GM03348 (cell line): ENCODE results near the gene ZNF33A.
A peak's percentile ranks its signal among the peaks of the same experiment; 100 is the strongest.
"Not testable (repeated sequence)": the region's sequence is repeated elsewhere in the genome, so short reads cannot be mapped to it uniquely, and the experiment has no call there.

Experiments
- DNase-seq: peaks from one replicate; pipeline ENCODE4 v3.0.0; 2012; ENCODE audit warnings: low spot score

The ZNF33A gene

GRCh38 chr10:38010119-38010903 lies at the start of gene ZNF33A:
Gene ZNF33A, plus strand, starts transcription at chr10:38010675. Its CDS starts 1,667 bp downstream, at chr10:38012342.
- DNase-seq = peak; percentile 88

- DNase-seq = no peak
Observed at GRCh38 chr10:37965006-37965405, 45.5 kb upstream of the ZNF33A start.

- no peak for DNase-seq
Observed at GRCh38 chr10:37972396-37972795, 38.1 kb upstream of the ZNF33A start.

- DNase-seq = peak; percentile 41
Observed at GRCh38 chr10:37975401-37975991, 35.0 kb upstream of the ZNF33A start.

GRCh38 chr10:37976091-37976879 lies 34.2 kb upstream of the ZNF33A start, which contains the start of gene ZNF25:
Gene ZNF25, minus strand, starts transcription at chr10:37976647. Its CDS starts 4,925 bp downstream, at chr10:37971722.
- peak; percentile 98 for DNase-seq

GRCh38 chr10:37976880-37977203 lies 33.6 kb upstream of the ZNF33A start:
- no peak for DNase-seq

GRCh38 chr10:37991655-37992054 lies 18.8 kb upstream of the ZNF33A start:
- no peak for DNase-seq

GRCh38 chr10:37992083-37992482 lies 18.4 kb upstream of the ZNF33A start:
- no peak for DNase-seq

GRCh38 chr10:37998920-37999319 lies 11.6 kb upstream of the ZNF33A start:
- DNase-seq = not testable (repeated sequence)

- not testable (repeated sequence) for DNase-seq
Observed at GRCh38 chr10:38000474-38000873, 10.0 kb upstream of the ZNF33A start.

GRCh38 chr10:38003026-38003425 lies 7.4 kb upstream of the ZNF33A start:
- no peak for DNase-seq

GRCh38 chr10:38003588-38003987 lies 6.9 kb upstream of the ZNF33A start:
- DNase-seq = no peak

GRCh38 chr10:38007551-38007950 lies 2.9 kb upstream of the ZNF33A start:
- no peak for DNase-seq

- no peak for DNase-seq
Observed at GRCh38 chr10:38007991-38008390, 2.5 kb upstream of the ZNF33A start.

- no peak for DNase-seq
Observed at GRCh38 chr10:38016354-38016753, 5.9 kb downstream of the ZNF33A start.

- DNase-seq = not testable (repeated sequence)
Observed at GRCh38 chr10:38019124-38019523, 8.6 kb downstream of the ZNF33A start.

GRCh38 chr10:38025283-38025682 lies 14.8 kb downstream of the ZNF33A start:
- no peak for DNase-seq

GRCh38 chr10:38027986-38028385 lies 17.5 kb downstream of the ZNF33A start:
- DNase-seq = no peak

- DNase-seq = no peak
Observed at GRCh38 chr10:38032886-38033285, 22.4 kb downstream of the ZNF33A start.

GRCh38 chr10:38038107-38038931 lies 27.8 kb downstream of the ZNF33A start:
- DNase-seq = no peak

- DNase-seq = no peak
Observed at GRCh38 chr10:38038932-38039245, 28.4 kb downstream of the ZNF33A start.

GRCh38 chr10:38043516-38043915 lies 33.0 kb downstream of the ZNF33A start:
- DNase-seq = no peak
